HTERT RPE-1 (cell line): Measurements from ENCODE around the gene GPER1.
"Not testable (repeated sequence)": the region's sequence is repeated elsewhere in the genome, so short reads cannot be mapped to it uniquely, and the experiment has no call there.

ENCODE experiments used
- in situ Hi-C: fragments of 300-500 bp; cut with MboI; formaldehyde crosslinking; loops from 4 replicates; pipeline ENCODE4 v1.14.3; 2020; ENCODE audit warnings: low sequenced_read_pairs

The GPER1 gene

GRCh38 chr7:1137517-1138167, 49.7 kb downstream of the GPER1 start:
- in situ Hi-C loops = no loop called here

DNA sequence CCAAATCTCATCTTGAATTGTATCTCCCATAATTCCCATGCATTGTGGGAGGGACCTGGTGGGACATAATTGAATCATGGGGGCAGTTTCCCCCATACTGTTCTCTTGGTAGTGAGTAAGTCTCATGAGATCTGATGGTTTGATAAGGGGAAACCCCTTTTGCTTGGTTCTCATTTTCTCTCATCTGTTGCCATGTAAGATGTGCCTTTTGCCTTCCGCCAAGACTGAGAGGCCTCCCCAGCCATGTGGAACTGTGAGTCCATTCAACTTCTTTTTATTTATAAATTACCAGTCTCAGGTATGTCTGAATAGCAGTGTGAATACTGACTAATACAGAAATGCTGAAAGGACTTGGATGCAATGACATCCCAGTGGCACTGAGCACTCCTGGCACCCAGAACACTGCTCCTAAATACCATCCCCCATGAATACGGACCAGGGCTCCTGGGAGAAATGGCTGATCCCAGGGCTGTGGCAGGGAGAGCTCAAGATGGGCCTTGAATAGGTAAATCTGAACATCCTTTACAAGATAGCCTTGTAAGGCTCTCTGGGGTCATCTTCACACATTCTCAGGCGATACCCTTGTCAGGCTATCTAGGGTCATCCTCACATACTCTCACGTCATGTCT, 52.7 kb downstream of the GPER1 start:
- in situ Hi-C loops = no loop called here

DNA sequence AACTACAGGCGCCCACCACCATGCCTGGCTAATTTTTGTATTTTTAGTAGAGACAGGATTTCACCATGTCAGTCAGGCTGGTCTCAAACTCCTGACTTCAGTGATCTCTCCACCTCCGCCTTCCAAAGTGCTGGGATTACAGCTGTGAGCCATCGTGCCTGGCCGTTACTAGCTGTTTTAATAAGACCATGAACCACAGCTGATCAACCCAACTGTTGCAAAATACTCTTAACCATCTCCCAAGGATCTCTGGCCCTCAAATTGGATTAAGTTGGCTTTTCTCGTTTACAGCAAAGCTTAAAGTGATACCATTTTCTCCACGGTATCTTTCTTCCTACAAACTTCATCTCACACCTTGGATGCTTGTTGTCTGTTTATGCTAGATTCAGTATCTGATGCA, 53.7 kb downstream of the GPER1 start:
- in situ Hi-C loops = no loop called here

DNA sequence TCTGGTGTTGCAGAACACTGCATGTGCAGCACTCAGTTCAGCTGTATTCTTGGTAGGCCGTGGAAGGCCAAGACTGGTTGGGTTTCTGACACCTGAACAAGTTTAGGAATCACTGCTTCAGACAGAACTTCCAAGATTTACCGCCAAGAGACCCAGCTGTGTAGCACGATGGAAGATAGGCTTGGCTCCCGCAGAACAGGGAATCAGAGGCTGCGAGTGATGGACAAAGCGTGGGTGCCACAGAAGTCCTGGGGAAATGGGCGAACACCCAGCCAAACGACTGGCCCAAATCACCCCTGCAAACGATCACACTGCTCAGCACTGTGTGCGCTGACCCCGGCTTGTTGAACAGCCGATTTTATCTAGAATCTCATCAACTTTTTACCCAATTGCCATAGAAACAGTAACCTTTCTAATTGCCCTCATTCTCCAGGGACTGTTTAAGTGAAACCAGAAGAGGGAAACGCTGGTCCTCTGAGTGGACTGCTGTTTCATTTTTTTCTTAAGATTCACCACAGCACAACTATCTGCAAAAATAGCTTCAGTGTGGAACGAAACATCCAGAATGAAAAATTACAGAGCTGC, 54.2 kb downstream of the GPER1 start:
- in situ Hi-C loops = no loop called here

- in situ Hi-C loops = not testable (repeated sequence)
Observed at GRCh38 chr7:1143031-1143430, 55.1 kb downstream of the GPER1 start.
